ENCODE results near the gene PIWIL4. TPM values are rescaled to one million over a fixed set of nuclear protein-coding genes. Genes with fewer than 3 reads are reported as not detected.

The PIWIL4 gene
- polyA plus RNA-seq (2011; rRNA removed) = 1.6 and 2.7 TPM in 2 replicates
- polyA minus RNA-seq (2011; rRNA and poly(A)+ RNA removed) = 1.2 and 1.3 TPM in 2 replicates

DNA sequence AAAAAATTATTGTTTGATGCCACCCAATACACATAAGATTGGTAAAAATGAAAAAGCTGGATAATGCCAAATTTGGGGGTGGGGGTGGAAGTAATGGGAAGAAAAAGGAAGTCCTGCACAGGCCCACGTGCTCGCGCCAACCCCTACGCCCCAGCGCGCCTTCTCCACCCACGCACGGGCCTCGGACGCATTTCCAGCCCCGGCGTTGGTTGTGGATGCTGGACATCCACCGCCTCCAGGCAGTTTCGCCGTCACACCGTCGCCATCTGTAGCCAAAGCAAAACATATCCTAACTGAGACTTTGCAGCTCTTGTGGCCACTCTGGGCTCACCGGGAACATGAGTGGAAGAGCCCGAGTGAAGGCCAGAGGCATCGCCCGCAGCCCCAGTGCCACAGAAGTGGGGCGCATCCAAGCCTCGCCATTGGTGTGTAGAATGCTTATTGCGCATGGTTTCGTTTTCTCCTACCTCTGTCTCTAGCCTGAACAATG lies at the start of gene PIWIL4:
PIWIL4 (plus strand) TSS at position 188 of the 490 bp plus-strand sequence; CDS start at position 339, 151 bp downstream.
- Histone ChIP-seq H3K27me3 (ENCODE audit: control insufficient read depth, insufficient read depth, low read length) (no peaks in the 10 kb centered on the region), H3K4me3 (ENCODE audit: low read depth, low read length) (no peak within 1 kb of the TSS), H3K36me3 (ENCODE audit: control insufficient read depth, insufficient read depth, low read length) (no peaks in the 10 kb centered on the region)
- ChIA-PET POLR2A (no interaction called here), CTCF (interaction anchor here (1.4 kb wide), 1 partner anchor 48 kb away, joined by 3 read pairs; no protein-coding TSS in a partner anchor)
- TF ChIP-seq, protein P1, sequence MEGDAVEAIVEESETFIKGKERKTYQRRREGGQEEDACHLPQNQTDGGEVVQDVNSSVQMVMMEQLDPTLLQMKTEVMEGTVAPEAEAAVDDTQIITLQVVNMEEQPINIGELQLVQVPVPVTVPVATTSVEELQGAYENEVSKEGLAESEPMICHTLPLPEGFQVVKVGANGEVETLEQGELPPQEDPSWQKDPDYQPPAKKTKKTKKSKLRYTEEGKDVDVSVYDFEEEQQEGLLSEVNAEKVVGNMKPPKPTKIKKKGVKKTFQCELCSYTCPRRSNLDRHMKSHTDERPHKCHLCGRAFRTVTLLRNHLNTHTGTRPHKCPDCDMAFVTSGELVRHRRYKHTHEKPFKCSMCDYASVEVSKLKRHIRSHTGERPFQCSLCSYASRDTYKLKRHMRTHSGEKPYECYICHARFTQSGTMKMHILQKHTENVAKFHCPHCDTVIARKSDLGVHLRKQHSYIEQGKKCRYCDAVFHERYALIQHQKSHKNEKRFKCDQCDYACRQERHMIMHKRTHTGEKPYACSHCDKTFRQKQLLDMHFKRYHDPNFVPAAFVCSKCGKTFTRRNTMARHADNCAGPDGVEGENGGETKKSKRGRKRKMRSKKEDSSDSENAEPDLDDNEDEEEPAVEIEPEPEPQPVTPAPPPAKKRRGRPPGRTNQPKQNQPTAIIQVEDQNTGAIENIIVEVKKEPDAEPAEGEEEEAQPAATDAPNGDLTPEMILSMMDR (IDR thresholded peaks at IDR 0.05; ENCODE audit: insufficient read depth, low read depth, low read length) = no peak
- DNase-seq (ENCODE audit: low read depth) = no peak

DNA sequence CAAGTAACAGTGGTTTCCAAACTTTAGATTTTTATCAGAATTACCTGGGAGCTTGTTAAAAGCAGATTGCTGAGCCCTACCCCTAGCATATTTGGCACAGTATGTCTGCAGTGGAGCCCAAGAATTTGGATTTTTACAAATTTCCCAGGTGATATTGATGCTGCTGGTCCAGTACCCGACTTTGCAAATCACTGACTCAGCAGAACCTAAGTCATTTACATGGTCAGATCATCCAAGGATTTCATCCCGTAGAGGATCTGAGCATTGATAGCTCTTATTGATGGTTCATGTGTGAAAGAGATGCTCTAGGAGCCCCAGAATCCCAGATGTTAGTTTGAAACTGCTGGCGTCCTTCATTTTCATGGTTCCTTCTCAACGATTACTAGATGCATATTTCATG lies 48.9 kb upstream of the PIWIL4 start:
- H3K27me3 ChIP-seq (ENCODE audit: control insufficient read depth, insufficient read depth, low read length) = no peaks in the 10 kb centered on the region; the same call in none of the 2 replicates
- TF ChIP-seq, protein P1 (IDR thresholded peaks at IDR 0.05; ENCODE audit: insufficient read depth, low read depth, low read length) = no peak
- H3K4me3 ChIP-seq (ENCODE audit: low read depth, low read length) = no peak overlapping the region
- no peak for DNase-seq (ENCODE audit: low read depth)
- POLR2A ChIA-PET = no interaction called here
- no peaks in the 10 kb centered on the region for H3K36me3 ChIP-seq (ENCODE audit: control insufficient read depth, insufficient read depth, low read length)
- CTCF ChIA-PET = interaction anchor here (1.3 kb wide), 1 partner anchor 50 kb away, joined by 3 read pairs; no protein-coding TSS in a partner anchor

DNA sequence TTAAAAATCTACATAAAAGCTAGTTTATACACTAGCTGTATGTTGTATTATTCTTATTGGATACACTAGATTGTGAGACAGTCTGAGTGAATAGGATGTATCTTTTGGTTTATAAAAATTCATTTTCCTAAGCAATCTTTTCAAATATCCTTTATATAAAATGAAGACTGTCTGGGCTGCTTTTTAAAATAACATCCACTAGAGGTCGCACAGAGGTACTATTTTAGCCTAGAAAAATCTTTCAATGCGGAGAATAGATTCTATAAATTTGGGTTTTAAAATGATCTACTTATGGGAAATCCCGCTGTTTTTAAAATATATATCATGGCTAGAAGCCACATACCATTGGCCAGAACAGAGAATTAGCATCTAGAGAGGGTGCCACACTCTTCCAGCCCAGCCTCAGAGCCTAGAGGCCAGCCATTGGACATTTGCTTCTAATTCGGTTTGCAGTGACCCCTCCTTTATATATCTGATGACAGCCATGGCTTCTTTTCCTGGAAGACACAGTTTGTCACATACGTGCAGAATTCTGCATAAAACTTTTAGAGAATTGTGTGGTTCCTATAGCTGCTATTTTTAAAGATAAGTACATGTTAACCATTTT lies 47.6 kb upstream of the PIWIL4 start:
- TF ChIP-seq, protein P1 (IDR thresholded peaks at IDR 0.05; ENCODE audit: insufficient read depth, low read depth, low read length) = peak; percentile 56
- H3K4me3 ChIP-seq (ENCODE audit: low read depth, low read length) = no peak overlapping the region
- POLR2A ChIA-PET = no interaction called here
- CTCF ChIA-PET = interaction anchor here (0.5 to 2.4 kb wide), 19 partner anchors 9 to 996 kb away, joined by 3 to 12 read pairs (median 3); partner anchors contain the start of gene FUT4
- DNase-seq (ENCODE audit: low read depth) = no peak
- no peaks in the 10 kb centered on the region; the same call in none of the 2 replicates for H3K27me3 ChIP-seq (ENCODE audit: control insufficient read depth, insufficient read depth, low read length)
- H3K36me3 ChIP-seq (ENCODE audit: control insufficient read depth, insufficient read depth, low read length) = no peaks in the 10 kb centered on the region

DNA sequence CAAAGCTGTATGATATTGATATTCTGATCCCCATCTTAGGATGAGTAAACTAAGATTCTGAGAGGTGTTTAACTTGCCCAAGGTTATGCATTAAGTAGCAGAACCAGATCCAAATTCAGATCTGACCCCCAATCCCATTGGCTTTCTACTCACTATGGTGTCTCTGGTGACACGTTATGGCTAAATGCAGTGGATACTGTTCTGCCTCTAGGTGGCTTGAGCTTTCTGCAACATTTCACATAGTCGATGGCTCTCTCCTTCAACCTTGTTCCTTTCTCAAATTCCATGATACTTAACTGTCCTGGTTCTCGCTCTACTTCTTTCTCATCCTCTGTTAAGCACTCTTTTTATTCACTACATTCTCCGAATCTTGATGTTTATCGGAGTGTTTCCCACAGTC lies 45.5 kb upstream of the PIWIL4 start:
- H3K4me3 ChIP-seq (ENCODE audit: low read depth, low read length) = no peak overlapping the region
- no peaks in the 10 kb centered on the region for H3K27me3 ChIP-seq (ENCODE audit: control insufficient read depth, insufficient read depth, low read length)
- CTCF ChIA-PET = interaction anchor here (0.6 to 3.0 kb wide), 17 partner anchors 8 to 627 kb away, joined by 3 to 12 read pairs (median 4); partner anchors contain the start of gene C11orf97
- no peak for DNase-seq (ENCODE audit: low read depth)
- TF ChIP-seq, protein P1 (IDR thresholded peaks at IDR 0.05; ENCODE audit: insufficient read depth, low read depth, low read length) = peak; percentile 60
- H3K36me3 ChIP-seq (ENCODE audit: control insufficient read depth, insufficient read depth, low read length) = no peaks in the 10 kb centered on the region
- POLR2A ChIA-PET = no interaction called here

DNA sequence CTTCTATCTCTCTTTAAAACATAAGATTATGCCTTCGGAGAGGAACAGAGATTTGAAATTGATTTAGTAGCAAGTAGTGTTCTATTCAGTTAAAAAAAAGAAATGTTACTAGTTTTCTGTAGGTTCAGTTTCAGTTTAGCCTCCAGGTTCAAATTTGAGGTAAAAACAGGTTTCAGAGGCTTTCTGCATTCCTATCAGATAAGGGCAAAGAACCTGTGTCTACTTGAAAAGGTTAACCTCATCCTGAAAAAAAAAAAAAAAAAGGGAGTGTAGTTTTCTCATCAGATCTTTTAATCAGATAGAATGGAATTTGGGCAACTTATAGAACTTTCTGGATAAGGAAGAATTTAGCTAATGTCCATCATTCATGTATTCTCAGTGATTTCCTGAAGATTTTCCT lies 42.8 kb upstream of the PIWIL4 start:
- POLR2A ChIA-PET = no interaction called here
- H3K27me3 ChIP-seq (ENCODE audit: control insufficient read depth, insufficient read depth, low read length) = no peaks in the 10 kb centered on the region

More for the DNA sequence above, 42.8 kb upstream of the PIWIL4 start:
- no peaks in the 10 kb centered on the region for H3K36me3 ChIP-seq (ENCODE audit: control insufficient read depth, insufficient read depth, low read length)
- H3K4me3 ChIP-seq (ENCODE audit: low read depth, low read length) = no peak overlapping the region
- TF ChIP-seq, protein P1 (IDR thresholded peaks at IDR 0.05; ENCODE audit: insufficient read depth, low read depth, low read length) = no peak
- no peak for DNase-seq (ENCODE audit: low read depth)
- CTCF ChIA-PET = interaction anchor here (1.0 to 3.0 kb wide), 3 partner anchors 10 to 13 kb away, joined by 3 to 9 read pairs (median 4); partner anchors contain the start of gene C11orf97
